ENCODE results near the gene PBRM1.

DNA sequence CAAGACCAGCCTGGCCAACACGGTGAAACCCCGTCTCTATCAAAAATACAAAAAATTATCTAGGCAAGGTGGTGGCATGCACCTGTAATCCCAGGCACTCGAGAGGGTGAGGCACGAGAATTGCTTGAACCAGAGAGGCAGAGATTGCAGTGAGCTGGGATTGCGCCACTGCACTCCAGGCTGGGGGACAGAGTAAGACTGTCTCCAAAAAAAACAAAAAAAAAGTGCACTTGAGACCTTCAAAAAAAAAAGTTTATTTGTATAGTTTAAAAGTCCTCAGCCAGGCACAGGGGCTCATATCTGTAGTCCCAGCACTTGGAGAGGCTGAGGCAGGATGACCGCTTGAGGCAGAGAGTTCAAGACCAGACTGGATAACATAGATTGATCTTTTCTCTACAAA lies 2.1 kb downstream of the PBRM1 start:
- TF ChIP-seq, protein P1, sequence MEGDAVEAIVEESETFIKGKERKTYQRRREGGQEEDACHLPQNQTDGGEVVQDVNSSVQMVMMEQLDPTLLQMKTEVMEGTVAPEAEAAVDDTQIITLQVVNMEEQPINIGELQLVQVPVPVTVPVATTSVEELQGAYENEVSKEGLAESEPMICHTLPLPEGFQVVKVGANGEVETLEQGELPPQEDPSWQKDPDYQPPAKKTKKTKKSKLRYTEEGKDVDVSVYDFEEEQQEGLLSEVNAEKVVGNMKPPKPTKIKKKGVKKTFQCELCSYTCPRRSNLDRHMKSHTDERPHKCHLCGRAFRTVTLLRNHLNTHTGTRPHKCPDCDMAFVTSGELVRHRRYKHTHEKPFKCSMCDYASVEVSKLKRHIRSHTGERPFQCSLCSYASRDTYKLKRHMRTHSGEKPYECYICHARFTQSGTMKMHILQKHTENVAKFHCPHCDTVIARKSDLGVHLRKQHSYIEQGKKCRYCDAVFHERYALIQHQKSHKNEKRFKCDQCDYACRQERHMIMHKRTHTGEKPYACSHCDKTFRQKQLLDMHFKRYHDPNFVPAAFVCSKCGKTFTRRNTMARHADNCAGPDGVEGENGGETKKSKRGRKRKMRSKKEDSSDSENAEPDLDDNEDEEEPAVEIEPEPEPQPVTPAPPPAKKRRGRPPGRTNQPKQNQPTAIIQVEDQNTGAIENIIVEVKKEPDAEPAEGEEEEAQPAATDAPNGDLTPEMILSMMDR (IDR thresholded peaks at IDR 0.05), result no peak
- no peak for TF ChIP-seq ZFX (IDR thresholded peaks at IDR 0.05; ENCODE audit: borderline replicate concordance)

All from 22Rv1 (cell line).